ENCODE results near the gene NUBP2.

The NUBP2 gene

GRCh38 chr16:1820946-1821290 lies 38.2 kb downstream of the NUBP2 start:
- ChIA-PET POLR2A (interaction anchor here (1.6 kb wide), 1 partner anchor 28 kb away, joined by 4 read pairs; the partner anchor contains the start of gene IGFALS), CTCF (no interaction called here)
- peaks cover 0 to 60% of the 10 kb centered on the region in 2 experiments; a peak in 2 of 3 replicates for H3K36me3 ChIP-seq (ENCODE audit: control insufficient read depth in 2 of 2, insufficient read depth in 1 of 2, low read length in 2 of 2)
- H3K9me3 ChIP-seq (ENCODE audit: control insufficient read depth, insufficient read depth, low read depth, low read length): no peaks in the 10 kb centered on the region
- no peaks in the 10 kb centered on the region for H3K4me1 ChIP-seq (ENCODE audit: control insufficient read depth, insufficient read depth, low read length)
- H3K27ac ChIP-seq (ENCODE audit: extremely low read depth, low read depth, low read length): no peak overlapping the region
- no peak overlapping the region for H3K4me3 ChIP-seq (ENCODE audit: low read depth, low read length)
- TF ChIP-seq ZBTB44 (tag by site-specific recombination; IDR thresholded peaks at IDR 0.05): no peak
- TF ChIP-seq MZF1 (tag by site-specific recombination; IDR thresholded peaks at IDR 0.05; ENCODE audit: borderline replicate concordance): no peak
- no peak for TF ChIP-seq INSM2 (tag by site-specific recombination; IDR thresholded peaks at IDR 0.05)
- no peak for TF ChIP-seq GFI1B (tag by site-specific recombination; IDR thresholded peaks at IDR 0.05)
- TF ChIP-seq ZNF692 (tag by site-specific recombination; IDR thresholded peaks at IDR 0.05): no peak
- no peak for TF ChIP-seq ZNF23 (tag by site-specific recombination; IDR thresholded peaks at IDR 0.05; ENCODE audit: borderline replicate concordance)
- TF ChIP-seq ZNF184 (tag by site-specific recombination; IDR thresholded peaks at IDR 0.05): no peak
- TF ChIP-seq SCRT2 (tag by site-specific recombination; IDR thresholded peaks at IDR 0.05): no peak
- TF ChIP-seq ZNF624 (tag by site-specific recombination; IDR thresholded peaks at IDR 0.05): no peak
- TF ChIP-seq HOXA7 (CRISPR knock-in tag; IDR thresholded peaks at IDR 0.05; ENCODE audit: borderline replicate concordance): no peak
- TF ChIP-seq ZNF544 (tag by site-specific recombination; IDR thresholded peaks at IDR 0.05): no peak
- no peak for TF ChIP-seq ZBTB6 (tag by site-specific recombination; IDR thresholded peaks at IDR 0.05)
- no peak for TF ChIP-seq ZNF645 (tag by site-specific recombination; IDR thresholded peaks at IDR 0.05)
- no peak for TF ChIP-seq SP3 (tag by site-specific recombination; IDR thresholded peaks at IDR 0.05)
- no peak for TF ChIP-seq ZNF571 (tag by site-specific recombination; IDR thresholded peaks at IDR 0.05)
- TF ChIP-seq ZNF37A (tag by site-specific recombination; IDR thresholded peaks at IDR 0.05): no peak

GRCh38 chr16:1821861-1822611 lies 39.3 kb downstream of the NUBP2 start:
- CTCF ChIA-PET: no interaction called here
- no peaks in the 10 kb centered on the region for H3K9me3 ChIP-seq (ENCODE audit: control insufficient read depth, insufficient read depth, low read depth, low read length)
- POLR2A ChIA-PET: no interaction called here
- no peak overlapping the region for H3K4me3 ChIP-seq (ENCODE audit: low read depth, low read length)
- H3K36me3 ChIP-seq (ENCODE audit: control insufficient read depth in 2 of 2, insufficient read depth in 1 of 2, low read length in 2 of 2): peaks cover 0 to 51% of the 10 kb centered on the region in 2 experiments; a peak in 2 of 3 replicates
- H3K4me1 ChIP-seq (ENCODE audit: control insufficient read depth, insufficient read depth, low read length): no peaks in the 10 kb centered on the region
- no peak overlapping the region for H3K27ac ChIP-seq (ENCODE audit: extremely low read depth, low read depth, low read length)
- no peak for TF ChIP-seq ZNF274 (IDR thresholded peaks at IDR 0.05; ENCODE audit: low read length)
- TF ChIP-seq ZNF274 (tag by site-specific recombination; IDR thresholded peaks at IDR 0.05; ENCODE audit: borderline replicate concordance): no peak
- no peak for TF ChIP-seq SETDB1 (IDR thresholded peaks at IDR 0.05; ENCODE audit: insufficient read length, low read length)
- no peak for TF ChIP-seq RBAK (tag by site-specific recombination; IDR thresholded peaks at IDR 0.05)
- no peak for TF ChIP-seq ZNF426 (tag by site-specific recombination; IDR thresholded peaks at IDR 0.05)
- TF ChIP-seq PRDM4 (tag by site-specific recombination; IDR thresholded peaks at IDR 0.05): no peak
- TF ChIP-seq ZNF398 (tag by site-specific recombination; IDR thresholded peaks at IDR 0.05): no peak
- TF ChIP-seq ZBTB21 (tag by site-specific recombination; IDR thresholded peaks at IDR 0.05): no peak

Measured in HEK293 (cell line).